Measurements from ENCODE around the gene WDR64. TPM values are rescaled to one million over a fixed set of nuclear protein-coding genes. Genes with fewer than 3 reads are reported as not detected.

The WDR64 gene
- polyA plus RNA-seq, 2 of the 4 experiments (the other 2 are of a cell fraction) = not detected

DNA sequence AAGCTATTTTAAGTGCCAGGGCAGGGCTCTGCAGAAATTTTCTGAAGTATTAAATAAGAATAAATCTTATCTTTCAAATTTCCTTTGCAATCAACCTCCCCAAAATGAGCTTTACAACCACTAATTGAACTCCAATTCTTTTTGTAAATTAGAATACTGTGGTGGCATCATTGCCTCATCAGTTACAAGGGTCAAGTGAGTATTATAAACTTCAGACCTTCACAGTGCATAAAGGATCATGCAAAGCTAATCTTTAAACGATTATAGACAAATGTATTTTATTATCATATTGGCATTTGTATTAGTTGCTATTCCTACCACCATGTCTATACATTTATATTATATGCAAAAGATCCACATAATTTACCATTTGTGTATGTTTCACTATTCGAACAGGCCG is 19.1 kb upstream of the WDR64 start:
- DNase-seq (ENCODE audit: low read depth in 1 of 2, low spot score in 1 of 2) = no peak
- 83% methylated on average over 3 of the region's 3 CpGs for WGBS (ENCODE audit: missing lambda C conversion rate)
- TF ChIP-seq RNF2 (IDR thresholded peaks at IDR 0.05; ENCODE audit: borderline replicate concordance, low read depth) (no peak), HOXB5 (CRISPR knock-in tag; IDR thresholded peaks at IDR 0.05) (no peak), RARB (CRISPR knock-in tag; IDR thresholded peaks at IDR 0.05) (no peak), EP300 (IDR thresholded peaks at IDR 0.05) (no peak)
- TF ChIP-seq, protein P1, sequence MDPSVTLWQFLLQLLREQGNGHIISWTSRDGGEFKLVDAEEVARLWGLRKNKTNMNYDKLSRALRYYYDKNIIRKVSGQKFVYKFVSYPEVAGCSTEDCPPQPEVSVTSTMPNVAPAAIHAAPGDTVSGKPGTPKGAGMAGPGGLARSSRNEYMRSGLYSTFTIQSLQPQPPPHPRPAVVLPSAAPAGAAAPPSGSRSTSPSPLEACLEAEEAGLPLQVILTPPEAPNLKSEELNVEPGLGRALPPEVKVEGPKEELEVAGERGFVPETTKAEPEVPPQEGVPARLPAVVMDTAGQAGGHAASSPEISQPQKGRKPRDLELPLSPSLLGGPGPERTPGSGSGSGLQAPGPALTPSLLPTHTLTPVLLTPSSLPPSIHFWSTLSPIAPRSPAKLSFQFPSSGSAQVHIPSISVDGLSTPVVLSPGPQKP (IDR thresholded peaks at IDR 0.05; ENCODE audit: low read depth, low read length) = no peak
- TF ChIP-seq, protein P2, sequence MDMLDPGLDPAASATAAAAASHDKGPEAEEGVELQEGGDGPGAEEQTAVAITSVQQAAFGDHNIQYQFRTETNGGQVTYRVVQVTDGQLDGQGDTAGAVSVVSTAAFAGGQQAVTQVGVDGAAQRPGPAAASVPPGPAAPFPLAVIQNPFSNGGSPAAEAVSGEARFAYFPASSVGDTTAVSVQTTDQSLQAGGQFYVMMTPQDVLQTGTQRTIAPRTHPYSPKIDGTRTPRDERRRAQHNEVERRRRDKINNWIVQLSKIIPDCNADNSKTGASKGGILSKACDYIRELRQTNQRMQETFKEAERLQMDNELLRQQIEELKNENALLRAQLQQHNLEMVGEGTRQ (IDR thresholded peaks at IDR 0.05) = no peak
- TF ChIP-seq, protein P3, sequence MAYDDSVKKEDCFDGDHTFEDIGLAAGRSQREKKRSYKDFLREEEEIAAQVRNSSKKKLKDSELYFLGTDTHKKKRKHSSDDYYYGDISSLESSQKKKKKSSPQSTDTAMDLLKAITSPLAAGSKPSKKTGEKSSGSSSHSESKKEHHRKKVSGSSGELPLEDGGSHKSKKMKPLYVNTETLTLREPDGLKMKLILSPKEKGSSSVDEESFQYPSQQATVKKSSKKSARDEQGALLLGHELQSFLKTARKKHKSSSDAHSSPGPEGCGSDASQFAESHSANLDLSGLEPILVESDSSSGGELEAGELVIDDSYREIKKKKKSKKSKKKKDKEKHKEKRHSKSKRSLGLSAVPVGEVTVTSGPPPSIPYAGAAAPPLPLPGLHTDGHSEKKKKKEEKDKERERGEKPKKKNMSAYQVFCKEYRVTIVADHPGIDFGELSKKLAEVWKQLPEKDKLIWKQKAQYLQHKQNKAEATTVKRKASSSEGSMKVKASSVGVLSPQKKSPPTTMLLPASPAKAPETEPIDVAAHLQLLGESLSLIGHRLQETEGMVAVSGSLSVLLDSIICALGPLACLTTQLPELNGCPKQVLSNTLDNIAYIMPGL (CRISPR knock-in tag; IDR thresholded peaks at IDR 0.05; ENCODE audit: borderline replicate concordance) = no peak
- Histone ChIP-seq H3K4me3 (no peak overlapping the region), H3K9me3 (no peaks in the 10 kb centered on the region), H3K4me1 (peaks cover 49% of the 10 kb centered on the region; the same call in 2 of the 3 replicates), H3K27ac (no peak overlapping the region), H3K4me2 (no peak overlapping the region)
- FAIRE-seq = no peak
- POLR2A ChIA-PET = no interaction called here
- ATAC-seq = no peak
- CTCF ChIA-PET = interaction anchor here (0.9 to 2.0 kb wide), 5 partner anchors 22 to 365 kb away, joined by 3 to 14 read pairs (median 3); partner anchors contain the start of gene MAP1LC3C

DNA sequence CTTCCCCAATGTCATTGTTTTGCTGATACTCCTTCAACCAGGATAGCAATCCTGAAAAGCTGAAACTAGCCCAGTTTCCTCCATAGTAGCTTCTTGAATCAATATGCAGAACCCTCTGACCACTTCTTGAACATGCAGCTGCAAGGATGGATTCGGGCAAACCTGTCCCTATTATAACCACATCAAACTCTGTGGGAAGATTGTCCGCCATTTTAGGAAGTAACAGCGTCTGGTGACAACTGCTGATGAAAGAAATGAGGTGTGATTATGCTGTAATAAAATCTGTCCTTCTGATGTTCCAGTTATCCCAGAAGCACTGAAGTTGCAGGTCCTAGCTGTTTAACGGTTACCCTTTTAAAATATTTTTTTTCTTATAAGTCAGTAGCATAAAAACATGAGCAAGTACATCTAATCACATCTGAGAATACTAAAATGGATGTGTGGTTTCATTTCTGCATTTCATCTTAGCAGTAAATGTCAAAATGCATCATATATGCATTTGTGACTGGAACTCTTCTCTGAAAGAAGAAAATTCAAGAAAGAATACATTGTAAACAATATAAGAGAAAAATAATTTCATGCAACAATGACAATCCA is 16.4 kb upstream of the WDR64 start:
- DNase-seq (ENCODE audit: low read depth in 1 of 2, low spot score in 1 of 2) (no peak), ATAC-seq (no peak), FAIRE-seq (no peak)
- no peak for TF ChIP-seq CBX2 (IDR thresholded peaks at IDR 0.05; ENCODE audit: borderline replicate concordance, low read depth)
- TF ChIP-seq, protein P4, sequence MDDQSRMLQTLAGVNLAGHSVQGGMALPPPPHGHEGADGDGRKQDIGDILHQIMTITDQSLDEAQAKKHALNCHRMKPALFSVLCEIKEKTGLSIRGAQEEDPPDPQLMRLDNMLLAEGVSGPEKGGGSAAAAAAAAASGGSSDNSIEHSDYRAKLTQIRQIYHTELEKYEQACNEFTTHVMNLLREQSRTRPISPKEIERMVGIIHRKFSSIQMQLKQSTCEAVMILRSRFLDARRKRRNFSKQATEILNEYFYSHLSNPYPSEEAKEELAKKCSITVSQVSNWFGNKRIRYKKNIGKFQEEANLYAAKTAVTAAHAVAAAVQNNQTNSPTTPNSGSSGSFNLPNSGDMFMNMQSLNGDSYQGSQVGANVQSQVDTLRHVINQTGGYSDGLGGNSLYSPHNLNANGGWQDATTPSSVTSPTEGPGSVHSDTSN (IDR thresholded peaks at IDR 0.05) = no peak
- no peak for TF ChIP-seq NPAS2 (CRISPR knock-in tag; IDR thresholded peaks at IDR 0.05; ENCODE audit: borderline replicate concordance)
- TF ChIP-seq HOXA7 (CRISPR knock-in tag; IDR thresholded peaks at IDR 0.05) = no peak
- no peak for TF ChIP-seq TFCP2L1 (CRISPR knock-in tag; IDR thresholded peaks at IDR 0.05)
- no peak for TF ChIP-seq FOSB (CRISPR knock-in tag; IDR thresholded peaks at IDR 0.05)
- TF ChIP-seq, protein P5, sequence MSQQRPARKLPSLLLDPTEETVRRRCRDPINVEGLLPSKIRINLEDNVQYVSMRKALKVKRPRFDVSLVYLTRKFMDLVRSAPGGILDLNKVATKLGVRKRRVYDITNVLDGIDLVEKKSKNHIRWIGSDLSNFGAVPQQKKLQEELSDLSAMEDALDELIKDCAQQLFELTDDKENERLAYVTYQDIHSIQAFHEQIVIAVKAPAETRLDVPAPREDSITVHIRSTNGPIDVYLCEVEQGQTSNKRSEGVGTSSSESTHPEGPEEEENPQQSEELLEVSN (IDR thresholded peaks at IDR 0.05; ENCODE audit: borderline replicate concordance, low read depth) = no peak
- no peak for TF ChIP-seq MYC (IDR thresholded peaks at IDR 0.05; ENCODE audit: borderline replicate concordance, low read length)
- TF ChIP-seq RNF2 (IDR thresholded peaks at IDR 0.05; ENCODE audit: borderline replicate concordance, low read depth) = no peak
- TF ChIP-seq RFX5 (IDR thresholded peaks at IDR 0.05) = no peak
- no peak for TF ChIP-seq POLR2AphosphoS2 (conservative IDR thresholded peaks at IDR 0.05; ENCODE audit: low read length)
- TF ChIP-seq POLR2A (IDR thresholded peaks at IDR 0.05; ENCODE audit: low read length) = no peak
- no peak for TF ChIP-seq RCOR1 (IDR thresholded peaks at IDR 0.05; ENCODE audit: low read depth, low read length)
- no peak for TF ChIP-seq ZSCAN20 (CRISPR knock-in tag; IDR thresholded peaks at IDR 0.05)
- Histone ChIP-seq H3K4me2 (no peak overlapping the region; the same call in 2 of the 3 replicates), H3K9me3 (no peaks in the 10 kb centered on the region), H3K4me1 (peaks cover 39% of the 10 kb centered on the region), H3K4me3 (no peak overlapping the region), H3K27ac (no peak overlapping the region)
- ChIA-PET CTCF (interaction anchor here (0.7 to 4.2 kb wide), 2 partner anchors 8 to 25 kb away, joined by 3 to 24 read pairs; no protein-coding TSS in a partner anchor), POLR2A (no interaction called here)
- whole genome bisulfite sequencing (ENCODE audit: missing lambda C conversion rate) = 89% methylated on average over 4 of the region's 4 CpGs

Data from A549 (cell line).